Endothelial cell of umbilical vein (primary cell): ENCODE results near the gene ZNF684. TPM values are rescaled to one million over a fixed set of nuclear protein-coding genes. Genes with fewer than 3 reads are reported as not detected.

Source experiments
- BruUV-seq: library from RNA; stranded (reverse); fragments of 400-500 nt; replicated peaks from 2 replicates; lab custom pipeline; 2021; lab: Mats Ljungman, UMichigan
- CTCF ChIA-PET: fragments of 300-600, 350-600 bp; sonication (Branson Sonifier 250); formaldehyde crosslinking; loops from one replicate; lab custom pipeline; 2021; ENCODE audit warnings: antibody characterized with exemption, inconsistent platforms; lab: Charles Lee
- POLR2A ChIA-PET: fragments of 300-600, 350-600 bp; sonication (Branson Sonifier 250); formaldehyde crosslinking; loops from one replicate; lab custom pipeline; 2021; ENCODE audit warnings: antibody characterized with exemption, inconsistent platforms; lab: Charles Lee
- DNase-seq: peaks from one replicate; pipeline ENCODE4 v3.0.0-alpha.2; 2011; ENCODE audit warnings: low read depth, low spot score
- FAIRE-seq: peaks from 2 replicates; lab custom pipeline; 2011; peaks lifted over from hg19 to GRCh38; lab: Jason Lieb, UNC
- H2AFZ ChIP-seq: 2 replicates; pipeline ENCODE4 v1.6.0; 2012; ENCODE audit warnings: low read depth, low read length, control low read depth, inconsistent platforms
- H3K27ac ChIP-seq: 2 replicates; pipeline ENCODE4 v1.5.1; 2011; ENCODE audit warnings: low read depth, mild to moderate bottlenecking, control low read depth, low read length, moderate library complexity; ENCODE audit not compliant: insufficient read depth
- H3K27me3 ChIP-seq, 2 experiments: 2 replicates each; pipeline versions ENCODE4 v1.6.0 to v1.6.1; 2011; ENCODE audit warnings: low read length in 2 of 2, mixed read lengths in 1 of 2; ENCODE audit not compliant: control insufficient read depth in 2 of 2, insufficient read depth in 2 of 2
- H3K36me3 ChIP-seq, 2 experiments: 2 replicates in 1 of 2; 3 replicates in 1 of 2; pipeline ENCODE4 v1.5.1; 2011; ENCODE audit warnings: low read length in 2 of 2, mild to moderate bottlenecking in 1 of 2, moderate library complexity in 1 of 2; ENCODE audit not compliant: control insufficient read depth in 2 of 2, insufficient read depth in 2 of 2; ENCODE audit errors: extremely low read depth in 1 of 2
- H3K4me1 ChIP-seq: 3 replicates; pipeline ENCODE4 v1.5.1; 2011; ENCODE audit warnings: mild to moderate bottlenecking, low read length; ENCODE audit not compliant: control insufficient read depth, insufficient read depth; ENCODE audit errors: extremely low read depth
- H3K4me2 ChIP-seq: 2 replicates; pipeline ENCODE4 v1.6.1; 2011; ENCODE audit warnings: low read length, control low read depth, mixed read lengths; ENCODE audit not compliant: insufficient read depth
- H3K4me3 ChIP-seq, 3 experiments: fragments of 200-600 bp in 1 of 3; sonication (generic), shearing (Covaris generic) in 1 of 3; replicated peaks in 1 of 3; 2 replicates each; pipeline ENCODE4 v1.5.1; 2011 to 2016; ENCODE audit warnings: control low read depth in 3 of 3, low read length in 3 of 3, mild to moderate bottlenecking in 2 of 3, inconsistent platforms in 1 of 3, low read depth in 1 of 3, moderate library complexity in 1 of 3; ENCODE audit not compliant: insufficient read depth in 1 of 3
- H3K79me2 ChIP-seq: 2 replicates; pipeline ENCODE4 v1.6.0; 2012; ENCODE audit warnings: low read length, inconsistent platforms; ENCODE audit not compliant: control insufficient read depth, insufficient read depth
- H3K9ac ChIP-seq: replicated peaks from 2 replicates; pipeline ENCODE3; 2011; ENCODE audit warnings: low read length, control low read depth; ENCODE audit not compliant: insufficient read depth; ENCODE audit errors: extremely low read depth
- H3K9me1 ChIP-seq: replicated peaks from 3 replicates; pipeline ENCODE4 v1.6.0; 2011; ENCODE audit warnings: mild to moderate bottlenecking, low read length; ENCODE audit not compliant: control insufficient read depth, insufficient read depth; ENCODE audit errors: extremely low read depth
- H3K9me3 ChIP-seq: replicated peaks from 2 replicates; pipeline ENCODE4 v1.5.1; 2012; ENCODE audit warnings: low read length, inconsistent platforms; ENCODE audit not compliant: control insufficient read depth, insufficient read depth
- H4K20me1 ChIP-seq: replicated peaks from 2 replicates; pipeline ENCODE3; 2011; ENCODE audit warnings: mild to moderate bottlenecking, low read length; ENCODE audit not compliant: control insufficient read depth, insufficient read depth; ENCODE audit errors: extremely low read depth
- FOS ChIP-seq: IDR thresholded peaks from 2 replicates; pipeline ENCODE4 v1.6.1; 2011; ENCODE audit warnings: mild to moderate bottlenecking, low read length, moderate library complexity, borderline replicate concordance; ENCODE audit not compliant: insufficient read depth
- MYC ChIP-seq: IDR thresholded peaks from one replicate; pipeline ENCODE4 v1.6.1; 2011; ENCODE audit warnings: mild to moderate bottlenecking, low read depth, low read length
- POLR2A ChIP-seq: IDR thresholded peaks from 2 replicates; pipeline ENCODE4 v1.6.1; 2012; ENCODE audit warnings: low read depth, mild to moderate bottlenecking, control low read depth, low read length
- POLR2AphosphoS5 ChIP-seq: IDR thresholded peaks from 2 replicates; pipeline ENCODE4 v1.6.1; 2012; ENCODE audit warnings: low read depth, mild to moderate bottlenecking, control low read depth, low read length, moderate library complexity; ENCODE audit not compliant: insufficient read depth
- dilution Hi-C: fragments of 300-500 bp; cut with MboI; formaldehyde crosslinking; loops from one replicate; pipeline ENCODE4 v1.15.0; 2019; ENCODE audit warnings: low sequenced_read_pairs; ENCODE audit not compliant: extremely low pct_ligation_motif_present
- intact Hi-C: fragments of 100-400 bp; cut with micrococcal nuclease; formaldehyde crosslinking; loops from one replicate; pipeline ENCODE4 v1.10.0; 2022
- polyA plus RNA-seq, 4 experiments: library from polyadenylated mRNA; depleted of rRNA in 3 of 4; stranded (reverse) in 3 of 4; unstranded in 1 of 4; fragments of >200 nt; gene quantifications; 2 replicates each; pipeline versions ENCODE4 v1.2.1 to v1.2.3, GENCODE V29; 2011 to 2012; ENCODE audit warnings: missing spikeins in 1 of 4
- total RNA-seq: library from RNA; stranded (reverse); gene quantifications from 2 replicates; pipeline ENCODE4 v1.2.3, GENCODE V29; 2021
- TF ChIP-seq, protein P1 (sequence below): IDR thresholded peaks from 2 replicates; pipeline ENCODE4 v1.6.1; 2011; ENCODE audit not compliant: insufficient read depth, insufficient read length

The ZNF684 gene
- total and polyA plus RNA-seq, 2 donors (not counting 3 experiments of a cell fraction or from before 2014, with no cell fraction given): 2.9 to 5.8 TPM

DNA sequence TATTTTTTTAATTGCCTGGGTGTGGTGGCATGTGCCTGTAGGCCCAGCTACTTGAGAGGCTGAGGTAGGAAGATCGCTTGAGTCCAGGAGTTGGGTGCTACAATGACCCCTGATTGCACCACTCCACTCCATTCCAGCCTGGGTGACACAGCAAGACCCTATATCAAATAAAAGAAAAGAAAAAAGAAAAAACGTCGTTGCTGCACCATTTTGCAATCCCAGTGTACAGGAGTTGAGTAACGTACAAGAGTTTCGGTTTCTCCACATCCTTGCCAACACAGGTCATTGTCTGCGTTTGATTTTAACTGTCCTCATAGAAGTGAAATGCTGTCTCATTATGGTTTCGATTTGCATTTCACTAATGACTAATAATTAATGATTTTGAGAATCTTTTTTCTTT lies 7.9 kb downstream of the ZNF684 start:
- ChIA-PET POLR2A (no interaction called here), CTCF (no interaction called here)
- H4K20me1 ChIP-seq: no peaks in the 10 kb centered on the region
- FAIRE-seq (no peak), DNase-seq (no peak)
- intact Hi-C loops: no loop called here
- H3K4me1 ChIP-seq: no peaks in the 10 kb centered on the region
- no peaks in the 10 kb centered on the region for H3K79me2 ChIP-seq
- H3K36me3 ChIP-seq: peaks cover 0 to 4% of the 10 kb centered on the region in 2 experiments
- dilution Hi-C loops: no loop called here
- no peaks in the 10 kb centered on the region for H3K9me1 ChIP-seq
- H3K9ac ChIP-seq: no peak overlapping the region
- no peaks in the 10 kb centered on the region for H3K9me3 ChIP-seq
- H2AFZ ChIP-seq: no peak overlapping the region
- no peaks in the 10 kb centered on the region for H3K27me3 ChIP-seq
- no peak overlapping the region for H3K4me3 ChIP-seq
- no peak for TF ChIP-seq POLR2A
- TF ChIP-seq, protein P1, sequence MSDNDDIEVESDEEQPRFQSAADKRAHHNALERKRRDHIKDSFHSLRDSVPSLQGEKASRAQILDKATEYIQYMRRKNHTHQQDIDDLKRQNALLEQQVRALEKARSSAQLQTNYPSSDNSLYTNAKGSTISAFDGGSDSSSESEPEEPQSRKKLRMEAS: no peak
- TF ChIP-seq MYC: no peak
- no TSS peak for BruUV-seq
- H3K27ac ChIP-seq: no peak overlapping the region
- H3K4me2 ChIP-seq: no peak overlapping the region

DNA sequence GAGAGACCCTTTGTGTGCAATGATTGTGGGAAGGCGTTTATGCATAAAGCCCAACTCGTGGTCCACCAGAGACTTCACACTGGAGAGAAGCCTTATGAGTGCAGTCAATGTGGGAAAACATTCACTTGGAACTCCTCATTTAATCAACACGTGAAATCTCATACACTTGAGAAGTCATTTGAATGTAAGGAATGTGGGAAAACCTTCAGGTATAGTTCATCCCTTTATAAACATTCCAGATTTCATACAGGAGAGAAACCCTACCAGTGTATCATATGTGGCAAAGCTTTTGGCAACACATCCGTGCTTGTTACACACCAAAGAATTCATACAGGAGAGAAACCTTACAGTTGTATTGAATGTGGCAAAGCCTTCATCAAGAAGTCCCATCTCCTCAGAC lies 15.5 kb downstream of the ZNF684 start:
- Histone ChIP-seq H3K4me2 (no peak overlapping the region), H3K9ac (no peak overlapping the region), H2AFZ (no peak overlapping the region), H3K9me1 (no peaks in the 10 kb centered on the region), H3K27ac (no peak overlapping the region), H3K79me2 (no peaks in the 10 kb centered on the region), H3K36me3 (peaks cover 0 to 3% of the 10 kb centered on the region in 2 experiments), H4K20me1 (no peaks in the 10 kb centered on the region), H3K4me3 (no peak overlapping the region), H3K27me3 (no peaks in the 10 kb centered on the region), H3K9me3 (peaks cover 5% of the 10 kb centered on the region), H3K4me1 (no peaks in the 10 kb centered on the region)
- ChIA-PET POLR2A (no interaction called here), CTCF (no interaction called here)
- dilution Hi-C loops: no loop called here
- DNase-seq (no peak), FAIRE-seq (no peak)
- no peak for TF ChIP-seq FOS
- TF ChIP-seq, protein P1: no peak
- no peak for TF ChIP-seq POLR2AphosphoS5
- no TSS peak for BruUV-seq
- intact Hi-C loops: no loop called here
